SK-N-SH (cell line): ENCODE results near the gene RAB3A. TPM values are rescaled to one million over a fixed set of nuclear protein-coding genes. Genes with fewer than 3 reads are reported as not detected.

Source experiments
- CTCF ChIA-PET: fragments of 300-600, 350-600 bp; formaldehyde crosslinking; extraction: SDS; loops from one replicate; lab custom pipeline; 2021; lab: Yijun Ruan, JAX
- POLR2A ChIA-PET: fragments of 350-600 bp; sonication (Branson Sonifier 250); formaldehyde crosslinking; extraction: SDS; loops from one replicate; lab custom pipeline; 2020; ENCODE audit warnings: antibody characterized with exemption, inconsistent platforms; lab: Yijun Ruan, JAX
- DNase-seq: peaks from one replicate; pipeline ENCODE4 v3.0.0; 2012
- H2AFZ ChIP-seq: fragments of 200-600 bp; sonication (generic); 2 replicates; pipeline ENCODE4 v1.8.1; 2016; ENCODE audit warnings: antibody characterized with exemption, mild to moderate bottlenecking, low read depth
- H3F3A ChIP-seq: fragments of 200-600 bp; sonication (generic); replicated peaks from 2 replicates; pipeline ENCODE3; 2016; ENCODE audit warnings: antibody characterized with exemption, mild to moderate bottlenecking; ENCODE audit not compliant: insufficient read depth
- H3K27ac ChIP-seq, 2 experiments: fragments of 200-500 bp in 1 of 2; fragments of 200-600 bp in 1 of 2; sonication (Bioruptor generic) in 1 of 2; sonication (generic), shearing (Covaris generic) in 1 of 2; 2 replicates each; pipeline versions ENCODE4 v1.5.1 to v1.6.1; 2014 to 2016; ENCODE audit warnings: low read depth in 2 of 2, inconsistent platforms in 1 of 2, low read length in 1 of 2, mild to moderate bottlenecking in 1 of 2, mixed read lengths in 1 of 2
- H3K27me3 ChIP-seq: fragments of 200-600 bp; sonication (generic), shearing (Covaris generic); 2 replicates; pipeline ENCODE4 v1.6.1; 2016; ENCODE audit warnings: mixed run types; ENCODE audit not compliant: insufficient read depth
- H3K36me3 ChIP-seq, 2 experiments: fragments of 200-500 bp in 1 of 2; fragments of 200-600 bp in 1 of 2; sonication (Bioruptor generic) in 1 of 2; sonication (generic) in 1 of 2; replicated peaks in 1 of 2; 2 replicates each; pipeline versions ENCODE3 to v1.5.1; 2014 to 2016; ENCODE audit warnings: low read length in 1 of 2, mild to moderate bottlenecking in 1 of 2; ENCODE audit not compliant: insufficient read depth in 2 of 2, control insufficient read depth in 1 of 2
- H3K4me1 ChIP-seq, 2 experiments: fragments of 200-500 bp in 1 of 2; fragments of 200-600 bp in 1 of 2; sonication (Bioruptor generic) in 1 of 2; sonication (generic), shearing (Covaris generic) in 1 of 2; 2 replicates each; pipeline versions ENCODE4 v1.5.1 to v1.6.1; 2014 to 2016; ENCODE audit warnings: low read depth in 1 of 2, low read length in 1 of 2, mixed run types in 1 of 2; ENCODE audit not compliant: insufficient read depth in 2 of 2, control insufficient read depth in 1 of 2
- H3K4me2 ChIP-seq: fragments of 200-600 bp; sonication (generic), shearing (Covaris generic); 2 replicates; pipeline ENCODE4 v1.6.1; 2017; ENCODE audit warnings: mixed run types
- H3K4me3 ChIP-seq, 2 experiments: fragments of 200-500 bp in 1 of 2; fragments of 200-600 bp in 1 of 2; sonication (Bioruptor generic) in 1 of 2; sonication (generic), shearing (Covaris generic) in 1 of 2; 2 replicates each; pipeline versions ENCODE4 v1.5.1 to v1.8.1; 2014 to 2016; ENCODE audit warnings: low read depth in 2 of 2, inconsistent platforms in 1 of 2, low read length in 1 of 2, mild to moderate bottlenecking in 1 of 2, mixed read lengths in 1 of 2, moderate library complexity in 1 of 2
- H3K79me2 ChIP-seq: fragments of 200-600 bp; sonication (generic); 2 replicates; pipeline ENCODE4 v1.8.1; 2017; ENCODE audit warnings: mild to moderate bottlenecking; ENCODE audit not compliant: insufficient read depth
- H3K9ac ChIP-seq: fragments of 200-600 bp; sonication (generic); 2 replicates; pipeline ENCODE4 v1.6.1; 2017; ENCODE audit warnings: mixed run types
- H3K9me2 ChIP-seq: fragments of 200-600 bp; sonication (generic); 2 replicates; pipeline ENCODE4 v1.6.1; 2017; ENCODE audit warnings: mixed run types
- H3K9me3 ChIP-seq: fragments of 200-600 bp; sonication (generic); 2 replicates; pipeline ENCODE4 v1.6.1; 2017; ENCODE audit warnings: mixed run types, mild to moderate bottlenecking, moderate library complexity
- H4K20me1 ChIP-seq: fragments of 200-600 bp; sonication (generic); 2 replicates; pipeline ENCODE4 v1.6.1; 2017; ENCODE audit warnings: mild to moderate bottlenecking, mixed run types; ENCODE audit not compliant: insufficient read depth
- CHD2 ChIP-seq: fragments of 150-350 bp; IDR thresholded peaks from 2 replicates; pipeline ENCODE4 v1.6.1; 2018; ENCODE audit warnings: low read length; ENCODE audit not compliant: partially characterized antibody
- ELF1 ChIP-seq: IDR thresholded peaks from 2 replicates; pipeline ENCODE4 v1.4.0; 2012
- FOSL2 ChIP-seq: IDR thresholded peaks from 2 replicates; pipeline ENCODE4 v1.4.0; 2012; ENCODE audit warnings: low read depth, mild to moderate bottlenecking, moderate library complexity, borderline replicate concordance
- FOXM1 ChIP-seq: IDR thresholded peaks from 2 replicates; pipeline ENCODE4 v1.4.0; 2012; ENCODE audit warnings: low read depth, mild to moderate bottlenecking
- GABPA ChIP-seq: IDR thresholded peaks from 2 replicates; pipeline ENCODE4 v1.4.0; 2012; ENCODE audit warnings: low read depth, mild to moderate bottlenecking
- IRF3 ChIP-seq: fragments of 150-350 bp; IDR thresholded peaks from 2 replicates; pipeline ENCODE4 v1.6.1; 2016; ENCODE audit warnings: mild to moderate bottlenecking, low read depth, low read length
- JUND ChIP-seq: IDR thresholded peaks from 2 replicates; pipeline ENCODE4 v1.4.0; 2012
- MEF2A ChIP-seq: IDR thresholded peaks from 2 replicates; pipeline ENCODE4 v1.4.0; 2012; ENCODE audit warnings: low read depth, borderline replicate concordance
- MXI1 ChIP-seq: IDR thresholded peaks from 2 replicates; pipeline ENCODE4 v1.6.1; 2012; ENCODE audit warnings: mild to moderate bottlenecking, low read depth, low read length, improper control_type of control experiment
- NFIC ChIP-seq: IDR thresholded peaks from 2 replicates; pipeline ENCODE4 v1.4.0; 2012; ENCODE audit warnings: borderline replicate concordance
- PBX3 ChIP-seq: IDR thresholded peaks from 2 replicates; pipeline ENCODE4; 2012
- RAD21 ChIP-seq: IDR thresholded peaks from 2 replicates; pipeline ENCODE4 v1.6.1; 2012; ENCODE audit warnings: mild to moderate bottlenecking, low read length
- RCOR1 ChIP-seq: fragments of 150-350 bp; IDR thresholded peaks from 2 replicates; pipeline ENCODE4 v1.6.1; 2017; ENCODE audit warnings: antibody characterized with exemption, low read length
- USF2 ChIP-seq: fragments of 150-350 bp; IDR thresholded peaks from 2 replicates; pipeline ENCODE4 v1.6.1; 2017; ENCODE audit warnings: antibody characterized with exemption, low read length, low read depth, borderline replicate concordance
- WGBS: methylation state at CpG from one replicate; pipeline ENCODE4 v1.1.6; 2017; ENCODE audit warnings: low lambda C conversion rate; 5-methylcytosine and 5-hydroxymethylcytosine counted together
- polyA plus RNA-seq, 3 experiments: library from polyadenylated mRNA; depleted of rRNA; stranded (reverse); fragments of >200 nt; gene quantifications; 2 replicates each; pipeline ENCODE4 v1.2.3, GENCODE V29; 2012
- TF ChIP-seq, protein P1 (sequence below): IDR thresholded peaks from 2 replicates; pipeline ENCODE4 v1.4.0; 2012; ENCODE audit warnings: low read depth, borderline replicate concordance
- TF ChIP-seq, protein P2 (sequence below): IDR thresholded peaks from 2 replicates; pipeline ENCODE4 v1.4.0; 2012; ENCODE audit warnings: low read depth

Gene RAB3A
- polyA plus RNA-seq, 1 of the 3 experiments (the other 2 are of a cell fraction), result 9.7 TPM

DNA sequence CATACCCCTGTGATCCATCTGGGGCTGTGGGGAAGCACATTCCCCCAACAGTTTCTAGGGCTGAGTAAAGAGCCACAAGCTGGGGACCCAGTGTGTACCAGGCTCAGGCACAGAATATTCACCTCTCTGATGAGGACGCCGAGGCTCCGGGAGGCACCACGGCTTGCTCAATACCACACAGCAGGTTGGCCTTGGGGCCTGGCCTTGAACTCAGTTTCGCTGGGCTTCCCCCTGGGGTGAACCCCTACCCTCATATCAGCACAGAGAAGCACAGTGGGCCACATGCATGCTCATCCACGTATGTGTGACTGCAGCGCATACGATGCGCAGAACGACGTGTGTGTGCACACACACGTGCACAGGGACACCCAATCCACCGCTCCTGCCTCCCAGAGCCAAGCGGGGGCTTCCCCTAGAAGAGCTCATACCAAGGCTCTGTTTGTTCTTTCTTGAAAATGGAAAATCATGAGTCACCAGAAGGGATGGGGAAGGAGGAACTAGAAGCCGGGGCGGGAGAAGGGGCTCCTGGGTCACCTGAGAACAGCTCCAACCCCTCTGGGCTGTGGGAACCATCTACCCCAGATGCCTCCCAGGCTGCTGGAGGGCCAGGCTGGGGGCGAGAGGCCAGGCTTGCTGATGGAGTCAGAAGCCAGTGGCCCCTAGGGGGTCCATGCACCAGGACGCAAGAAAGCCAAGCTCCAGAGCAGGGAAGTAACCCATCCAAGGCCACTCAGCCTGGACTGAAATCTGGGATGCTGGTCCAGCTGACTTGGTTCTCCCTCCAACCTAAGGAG lies 27.3 kb upstream of the RAB3A start:
- TF ChIP-seq CHD2 (no peak), RAD21 (no peak), FOXM1 (no peak), JUND (no peak), MXI1 (no peak), ELF1 (no peak), USF2 (no peak), IRF3 (no peak), GABPA (no peak), NFIC (no peak)
- TF ChIP-seq, protein P1, sequence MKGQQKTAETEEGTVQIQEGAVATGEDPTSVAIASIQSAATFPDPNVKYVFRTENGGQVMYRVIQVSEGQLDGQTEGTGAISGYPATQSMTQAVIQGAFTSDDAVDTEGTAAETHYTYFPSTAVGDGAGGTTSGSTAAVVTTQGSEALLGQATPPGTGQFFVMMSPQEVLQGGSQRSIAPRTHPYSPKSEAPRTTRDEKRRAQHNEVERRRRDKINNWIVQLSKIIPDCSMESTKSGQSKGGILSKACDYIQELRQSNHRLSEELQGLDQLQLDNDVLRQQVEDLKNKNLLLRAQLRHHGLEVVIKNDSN, result no peak
- TF ChIP-seq, all 33 proteins: peak for 0
- Histone ChIP-seq H3K9me3 (no peaks in the 10 kb centered on the region), H3K4me3 (no peak overlapping the region), H3F3A (no peaks in the 10 kb centered on the region), H2AFZ (no peak overlapping the region), H3K9ac (no peak overlapping the region), H3K36me3 (no peaks in the 10 kb centered on the region), H3K4me2 (no peak overlapping the region), H3K27me3 (no peaks in the 10 kb centered on the region), H4K20me1 (no peaks in the 10 kb centered on the region), H3K9me2 (no peaks in the 10 kb centered on the region), H3K79me2 (no peaks in the 10 kb centered on the region), H3K27ac (no peak overlapping the region), H3K4me1 (peaks cover 0 to 11% of the 10 kb centered on the region in 2 experiments; a peak in 1 of 4 replicates)
- no peak for DNase-seq
- 66% methylated on average over 17 of the region's 18 CpGs for WGBS
- CTCF ChIA-PET, result interaction anchor here (1.2 to 4.6 kb wide), 6 partner anchors 10 to 39 kb away, joined by 3 to 82 read pairs (median 47); partner anchors contain the start of gene MPV17L2
- POLR2A ChIA-PET, result no interaction called here

- WGBS, result 56% methylated on average over 4 of the region's 4 CpGs
- no peak for DNase-seq
- no peak overlapping the region for H3K9ac ChIP-seq
- ChIA-PET CTCF (interaction anchor here (0.6 to 4.6 kb wide), 6 partner anchors 8 to 292 kb away, joined by 3 to 82 read pairs (median 47); partner anchors contain the start of gene MPV17L2), POLR2A (no interaction called here)
- no peak overlapping the region for H3K4me3 ChIP-seq
- no peaks in the 10 kb centered on the region for H3K79me2 ChIP-seq
- H3K4me1 ChIP-seq, result peaks cover 0 to 23% of the 10 kb centered on the region in 2 experiments; a peak in 1 of 4 replicates
- H2AFZ ChIP-seq, result no peak overlapping the region
- no peaks in the 10 kb centered on the region for H3K9me3 ChIP-seq
- H3K36me3 ChIP-seq, result no peaks in the 10 kb centered on the region
- no peaks in the 10 kb centered on the region for H3K27me3 ChIP-seq
- TF ChIP-seq NFIC (no peak), PBX3 (no peak), MEF2A (no peak), IRF3 (no peak), RCOR1 (no peak), FOSL2 (no peak), USF2 (no peak), GABPA (no peak)
- TF ChIP-seq, protein P2, sequence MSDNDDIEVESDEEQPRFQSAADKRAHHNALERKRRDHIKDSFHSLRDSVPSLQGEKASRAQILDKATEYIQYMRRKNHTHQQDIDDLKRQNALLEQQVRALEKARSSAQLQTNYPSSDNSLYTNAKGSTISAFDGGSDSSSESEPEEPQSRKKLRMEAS, result no peak
- TF ChIP-seq, all 33 proteins: peak for 0
- H3K27ac ChIP-seq, result no peak overlapping the region
- H3F3A ChIP-seq, result no peaks in the 10 kb centered on the region
- H3K9me2 ChIP-seq, result no peaks in the 10 kb centered on the region
- no peaks in the 10 kb centered on the region for H4K20me1 ChIP-seq
- H3K4me2 ChIP-seq, result no peak overlapping the region
These were observed 26.1 kb upstream of the RAB3A start for GRCh38 chr19:18229915-18230314.
